ENCODE measurements around the gene CMBL. TPM values are rescaled to one million over a fixed set of nuclear protein-coding genes. Genes with fewer than 3 reads are reported as not detected.

Gene CMBL
- total RNA-seq, 1 experiment from 2014 or later = 43.2 TPM

DNA sequence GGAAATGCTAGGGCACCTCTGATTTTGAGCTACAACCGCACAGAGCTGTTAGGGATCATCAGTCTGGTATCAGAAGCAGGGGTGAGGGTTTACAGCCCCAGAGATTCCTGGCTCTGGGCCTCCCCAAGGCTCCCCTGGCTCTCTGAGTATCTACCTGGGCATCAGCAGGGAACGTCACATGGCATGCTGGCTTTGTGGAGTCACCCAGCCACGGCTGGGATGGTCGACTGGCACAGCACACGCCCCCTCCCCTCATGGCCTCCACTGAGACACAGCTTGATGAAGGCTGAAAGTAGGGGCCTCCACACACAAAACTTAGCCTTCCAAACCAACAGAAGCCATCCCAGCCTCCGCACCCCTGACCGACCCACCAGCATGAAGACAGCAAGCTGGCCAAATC is 74.7 kb downstream of the CMBL start:
- Histone ChIP-seq H3K9me3 (ENCODE audit: control insufficient read depth, insufficient read depth, low read depth, low read length) (no peaks in the 10 kb centered on the region), H3K36me3 (ENCODE audit: control insufficient read depth, insufficient read depth, low read length) (no peaks in the 10 kb centered on the region), H3K4me1 (ENCODE audit: control insufficient read depth, insufficient read depth, low read length) (peaks cover 4% of the 10 kb centered on the region; the same call in 1 of the 2 replicates), H3K4me3 (ENCODE audit: low read depth in 2 of 2, low read length in 2 of 2) (no peak overlapping the region), H3K27ac (ENCODE audit: low read length) (no peak overlapping the region), H3K27me3 (ENCODE audit: control insufficient read depth, insufficient read depth, low read length) (no peaks in the 10 kb centered on the region)
- in situ Hi-C loops (cut with HindIII; ENCODE audit: low pct_unique_long_range_greater_than_20kb, low sequenced_read_pairs) (no loop called here), intact Hi-C loops (cut with micrococcal nuclease; ENCODE audit: unreplicated experiment) (no loop called here)
- ATAC-seq (no peak), DNase-seq (ENCODE audit: low read depth, low spot score) (no peak)
- TF ChIP-seq SIN3A (IDR thresholded peaks at IDR 0.05; ENCODE audit: borderline replicate concordance, insufficient read depth, low read depth, low read length) = no peak
- TF ChIP-seq POLR2AphosphoS5 (IDR thresholded peaks at IDR 0.05; ENCODE audit: low read depth, low read length) = no peak
- TF ChIP-seq, protein P1, sequence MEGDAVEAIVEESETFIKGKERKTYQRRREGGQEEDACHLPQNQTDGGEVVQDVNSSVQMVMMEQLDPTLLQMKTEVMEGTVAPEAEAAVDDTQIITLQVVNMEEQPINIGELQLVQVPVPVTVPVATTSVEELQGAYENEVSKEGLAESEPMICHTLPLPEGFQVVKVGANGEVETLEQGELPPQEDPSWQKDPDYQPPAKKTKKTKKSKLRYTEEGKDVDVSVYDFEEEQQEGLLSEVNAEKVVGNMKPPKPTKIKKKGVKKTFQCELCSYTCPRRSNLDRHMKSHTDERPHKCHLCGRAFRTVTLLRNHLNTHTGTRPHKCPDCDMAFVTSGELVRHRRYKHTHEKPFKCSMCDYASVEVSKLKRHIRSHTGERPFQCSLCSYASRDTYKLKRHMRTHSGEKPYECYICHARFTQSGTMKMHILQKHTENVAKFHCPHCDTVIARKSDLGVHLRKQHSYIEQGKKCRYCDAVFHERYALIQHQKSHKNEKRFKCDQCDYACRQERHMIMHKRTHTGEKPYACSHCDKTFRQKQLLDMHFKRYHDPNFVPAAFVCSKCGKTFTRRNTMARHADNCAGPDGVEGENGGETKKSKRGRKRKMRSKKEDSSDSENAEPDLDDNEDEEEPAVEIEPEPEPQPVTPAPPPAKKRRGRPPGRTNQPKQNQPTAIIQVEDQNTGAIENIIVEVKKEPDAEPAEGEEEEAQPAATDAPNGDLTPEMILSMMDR (IDR thresholded peaks at IDR 0.05) = no peak
- no peak for TF ChIP-seq TCF7L2 (IDR thresholded peaks at IDR 0.05; ENCODE audit: low read depth, low read length)
- TF ChIP-seq, protein P2, sequence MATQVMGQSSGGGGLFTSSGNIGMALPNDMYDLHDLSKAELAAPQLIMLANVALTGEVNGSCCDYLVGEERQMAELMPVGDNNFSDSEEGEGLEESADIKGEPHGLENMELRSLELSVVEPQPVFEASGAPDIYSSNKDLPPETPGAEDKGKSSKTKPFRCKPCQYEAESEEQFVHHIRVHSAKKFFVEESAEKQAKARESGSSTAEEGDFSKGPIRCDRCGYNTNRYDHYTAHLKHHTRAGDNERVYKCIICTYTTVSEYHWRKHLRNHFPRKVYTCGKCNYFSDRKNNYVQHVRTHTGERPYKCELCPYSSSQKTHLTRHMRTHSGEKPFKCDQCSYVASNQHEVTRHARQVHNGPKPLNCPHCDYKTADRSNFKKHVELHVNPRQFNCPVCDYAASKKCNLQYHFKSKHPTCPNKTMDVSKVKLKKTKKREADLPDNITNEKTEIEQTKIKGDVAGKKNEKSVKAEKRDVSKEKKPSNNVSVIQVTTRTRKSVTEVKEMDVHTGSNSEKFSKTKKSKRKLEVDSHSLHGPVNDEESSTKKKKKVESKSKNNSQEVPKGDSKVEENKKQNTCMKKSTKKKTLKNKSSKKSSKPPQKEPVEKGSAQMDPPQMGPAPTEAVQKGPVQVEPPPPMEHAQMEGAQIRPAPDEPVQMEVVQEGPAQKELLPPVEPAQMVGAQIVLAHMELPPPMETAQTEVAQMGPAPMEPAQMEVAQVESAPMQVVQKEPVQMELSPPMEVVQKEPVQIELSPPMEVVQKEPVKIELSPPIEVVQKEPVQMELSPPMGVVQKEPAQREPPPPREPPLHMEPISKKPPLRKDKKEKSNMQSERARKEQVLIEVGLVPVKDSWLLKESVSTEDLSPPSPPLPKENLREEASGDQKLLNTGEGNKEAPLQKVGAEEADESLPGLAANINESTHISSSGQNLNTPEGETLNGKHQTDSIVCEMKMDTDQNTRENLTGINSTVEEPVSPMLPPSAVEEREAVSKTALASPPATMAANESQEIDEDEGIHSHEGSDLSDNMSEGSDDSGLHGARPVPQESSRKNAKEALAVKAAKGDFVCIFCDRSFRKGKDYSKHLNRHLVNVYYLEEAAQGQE (IDR thresholded peaks at IDR 0.05; ENCODE audit: insufficient read depth in 1 of 2, low read depth in 2 of 2, low read length in 1 of 2) = no peak
- POLR2A ChIA-PET = interaction anchor here (0.8 kb wide), 1 partner anchor 15 kb away, joined by 3 read pairs; no protein-coding TSS in a partner anchor
- CTCF ChIA-PET = interaction anchor here (0.6 kb wide), 1 partner anchor 26 kb away, joined by 3 read pairs; no protein-coding TSS in a partner anchor
- BruUV-seq (replicated peaks) = no TSS peak

DNA sequence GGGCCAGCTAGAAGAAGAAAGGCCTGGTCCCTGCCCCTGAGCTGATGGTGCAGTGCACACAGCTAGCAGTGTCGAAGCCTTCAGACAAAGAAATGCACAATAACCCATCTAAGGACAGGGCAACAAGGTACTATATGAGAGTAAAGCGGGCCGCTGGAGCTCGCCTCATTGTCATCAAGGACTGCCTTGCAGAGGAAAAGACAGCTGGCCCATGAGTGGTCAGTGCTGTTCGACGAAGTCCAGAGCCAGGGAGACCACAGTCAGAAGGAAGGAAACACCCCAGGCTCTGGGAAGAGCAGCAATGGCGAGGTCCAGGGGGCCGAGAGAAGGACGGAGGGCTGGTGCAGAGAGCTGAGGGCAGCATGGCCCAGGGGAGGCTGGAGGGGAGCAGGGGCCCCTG is 75.3 kb downstream of the CMBL start:
- Histone ChIP-seq H3K9me3 (ENCODE audit: control insufficient read depth, insufficient read depth, low read depth, low read length) (no peaks in the 10 kb centered on the region), H3K4me1 (ENCODE audit: control insufficient read depth, insufficient read depth, low read length) (peaks cover 4% of the 10 kb centered on the region; the same call in 1 of the 2 replicates), H3K27ac (ENCODE audit: low read length) (no peak overlapping the region), H3K4me3 (ENCODE audit: low read depth in 2 of 2, low read length in 2 of 2) (no peak overlapping the region), H3K36me3 (ENCODE audit: control insufficient read depth, insufficient read depth, low read length) (no peaks in the 10 kb centered on the region), H3K27me3 (ENCODE audit: control insufficient read depth, insufficient read depth, low read length) (no peaks in the 10 kb centered on the region)
- TF ChIP-seq SIN3A (IDR thresholded peaks at IDR 0.05; ENCODE audit: borderline replicate concordance, insufficient read depth, low read depth, low read length) (no peak), POLR2AphosphoS5 (IDR thresholded peaks at IDR 0.05; ENCODE audit: low read depth, low read length) (no peak), TCF7L2 (IDR thresholded peaks at IDR 0.05; ENCODE audit: low read depth, low read length) (no peak)
- TF ChIP-seq, protein P1 (IDR thresholded peaks at IDR 0.05) = no peak
- TF ChIP-seq, protein P2 (IDR thresholded peaks at IDR 0.05; ENCODE audit: insufficient read depth in 1 of 2, low read depth in 2 of 2, low read length in 1 of 2) = no peak
- DNase-seq (ENCODE audit: low read depth, low spot score) (no peak), ATAC-seq (no peak)
- POLR2A ChIA-PET = no interaction called here
- no TSS peak for BruUV-seq (replicated peaks)
- in situ Hi-C loops (cut with HindIII; ENCODE audit: low pct_unique_long_range_greater_than_20kb, low sequenced_read_pairs) = no loop called here
- intact Hi-C loops (cut with micrococcal nuclease; ENCODE audit: unreplicated experiment) = no loop called here
- CTCF ChIA-PET = no interaction called here
